CD14-positive monocyte (primary cell): ENCODE results near the gene MYCBP. TPM values are rescaled to one million over a fixed set of nuclear protein-coding genes. Genes with fewer than 3 reads are reported as not detected.

Experiments used
- DNase-seq, 3 donors: peaks; one replicate each; pipeline ENCODE4 v3.0.0-alpha.2; 2011 to 2022
- H2AFZ ChIP-seq: 2 replicates; pipeline ENCODE4 v1.6.0; 2012; ENCODE audit warnings: mild to moderate bottlenecking, low read depth, low read length, inconsistent platforms; ENCODE audit not compliant: insufficient read depth, poor library complexity, severe bottlenecking
- H3K27ac ChIP-seq, 2 donors: 1 replicate in 1 of 2; 2 replicates in 1 of 2; pipeline ENCODE4 v1.5.1; 2012 to 2013; ENCODE audit warnings: low read length in 2 of 2, control low read depth in 1 of 2, inconsistent platforms in 1 of 2, low read depth in 1 of 2, mild to moderate bottlenecking in 1 of 2
- H3K27me3 ChIP-seq, 2 donors: one replicate each; pipeline versions ENCODE4 v1.6.0 to v1.6.1; 2011 to 2013; ENCODE audit warnings: low read length in 2 of 2; ENCODE audit not compliant: control insufficient read depth in 2 of 2, insufficient read depth in 2 of 2
- H3K36me3 ChIP-seq, 2 donors: replicated peaks in 1 of 2; 1 replicate in 1 of 2; 2 replicates in 1 of 2; pipeline versions ENCODE4 v1.5.1 to v1.6.1; 2012 to 2013; ENCODE audit warnings: low read length in 2 of 2, control low read depth in 1 of 2, inconsistent platforms in 1 of 2, mild to moderate bottlenecking in 1 of 2; ENCODE audit not compliant: insufficient read depth in 2 of 2, control insufficient read depth in 1 of 2
- H3K4me1 ChIP-seq, 2 donors: 1 replicate in 1 of 2; 2 replicates in 1 of 2; pipeline versions ENCODE4 v1.5.1 to v1.6.1; 2012 to 2013; ENCODE audit warnings: low read length in 2 of 2, control low read depth in 1 of 2, inconsistent platforms in 1 of 2, mild to moderate bottlenecking in 1 of 2, moderate library complexity in 1 of 2; ENCODE audit not compliant: insufficient read depth in 2 of 2, control insufficient read depth in 1 of 2
- H3K4me2 ChIP-seq: replicated peaks from 2 replicates; pipeline ENCODE3; 2012; ENCODE audit warnings: low read length, moderate library complexity, mild to moderate bottlenecking; ENCODE audit not compliant: poor library complexity, severe bottlenecking; ENCODE audit errors: extremely low read depth
- H3K4me3 ChIP-seq, 3 experiments: fragments of 200-600 bp in 1 of 3; sonication (generic) in 1 of 3; replicated peaks in 1 of 3; 1 replicate in 2 of 3; 2 replicates in 1 of 3; pipeline ENCODE4 v1.5.1; 2011 to 2013; ENCODE audit warnings: low read length in 3 of 3, mild to moderate bottlenecking in 3 of 3, control low read depth in 2 of 3, low read depth in 2 of 3, inconsistent platforms in 1 of 3, moderate library complexity in 1 of 3
- H3K79me2 ChIP-seq: 2 replicates; pipeline ENCODE4 v1.6.0; 2012; ENCODE audit warnings: mild to moderate bottlenecking, control low read depth, inconsistent platforms, low read length, moderate library complexity; ENCODE audit not compliant: insufficient read depth
- H3K9ac ChIP-seq: 2 replicates; pipeline ENCODE4 v1.6.0; 2017; ENCODE audit warnings: low read length, mild to moderate bottlenecking; ENCODE audit not compliant: insufficient read depth, poor library complexity, severe bottlenecking
- H3K9me3 ChIP-seq, 2 donors: replicated peaks in 1 of 2; 1 replicate in 1 of 2; 2 replicates in 1 of 2; pipeline versions ENCODE4 v1.5.1 to v1.6.1; 2012 to 2013; ENCODE audit warnings: low read length in 2 of 2, control low read depth in 1 of 2; ENCODE audit not compliant: control insufficient read depth in 1 of 2, insufficient read depth in 1 of 2
- H4K20me1 ChIP-seq: 2 replicates; pipeline ENCODE4 v1.6.0; 2012; ENCODE audit warnings: mild to moderate bottlenecking, low read length, control low read depth, moderate library complexity; ENCODE audit not compliant: insufficient read depth
- H3K27ac Mint-ChIP-seq, 7 donors: one replicate each; pipeline ENCODE4 v1.8.0; 2020; ENCODE audit warnings: mild to moderate bottlenecking in 7 of 7, mixed read lengths in 7 of 7, moderate library complexity in 6 of 7, inconsistent platforms in 2 of 7
- H3K27me3 Mint-ChIP-seq, 3 donors: one replicate each; pipeline ENCODE4 v1.8.0; 2021 to 2022; ENCODE audit warnings: low read depth in 3 of 3, mild to moderate bottlenecking in 3 of 3, mixed read lengths in 3 of 3, moderate library complexity in 3 of 3, inconsistent platforms in 1 of 3
- H3K36me3 Mint-ChIP-seq, 2 donors: one replicate each; pipeline ENCODE4 v1.8.0; 2020; ENCODE audit warnings: mixed read lengths in 2 of 2, inconsistent platforms in 1 of 2, mild to moderate bottlenecking in 1 of 2
- H3K4me1 Mint-ChIP-seq: one replicate; pipeline ENCODE4 v1.8.0; 2020; ENCODE audit warnings: mild to moderate bottlenecking, mixed read lengths
- H3K4me3 Mint-ChIP-seq, 2 donors: one replicate each; pipeline ENCODE4 v1.8.0; 2020; ENCODE audit warnings: mild to moderate bottlenecking in 2 of 2, mixed read lengths in 2 of 2, moderate library complexity in 1 of 2
- H3K9me3 Mint-ChIP-seq, 7 donors: one replicate each; pipeline ENCODE4 v1.8.0; 2020 to 2022; ENCODE audit warnings: mixed read lengths in 7 of 7, mild to moderate bottlenecking in 6 of 7, moderate library complexity in 6 of 7, inconsistent platforms in 2 of 7
- WGBS: methylation state at CpG from one replicate; pipeline ENCODE4 v1.1.5; 2013; ENCODE audit warnings: missing lambda C conversion rate; ENCODE audit not compliant: insufficient coverage; 5-methylcytosine and 5-hydroxymethylcytosine counted together
- intact Hi-C, 2 donors: fragments of 100-400 bp; cut with micrococcal nuclease; formaldehyde crosslinking; loops; one replicate each; pipeline versions ENCODE4 v1.15.0 to v1.15.1; 2023
- polyA plus RNA-seq, 3 donors: library from polyadenylated mRNA; depleted of rRNA in 1 of 3; unstranded in 2 of 3; stranded (reverse) in 1 of 3; fragments of 300-500 nt in 2 of 3; fragments of >200 nt in 1 of 3; fragmentation: Illumina TruSeq in 2 of 3; gene quantifications; 1 replicate in 2 of 3; 2 replicates in 1 of 3; pipeline ENCODE4 v1.2.3, GENCODE V29; 2012 to 2021
- TF ChIP-seq, protein P1 (sequence below): fragments of 200-600 bp; IDR thresholded peaks from one replicate; pipeline ENCODE4 v1.8.0; 2022; ENCODE audit warnings: antibody characterized with exemption, mild to moderate bottlenecking

The MYCBP gene
- polyA plus RNA-seq, 3 donors, result 9.3 to 92.3 (median 77.2) TPM

GRCh38 chr1:38817267-38818174 is 55.6 kb downstream of the MYCBP start:
- no peak overlapping the region for H3K27ac ChIP-seq
- peaks cover 3 to 16% (median 13%) of the 10 kb centered on the region in 7 donors for H3K9me3 Mint-ChIP-seq
- H3K36me3 Mint-ChIP-seq, result peaks cover 0 to 10% of the 10 kb centered on the region in 2 donors
- intact Hi-C loops, result no loop called here
- H3K9me3 ChIP-seq, result peaks cover 14 to 23% of the 10 kb centered on the region in 2 donors
- H3K79me2 ChIP-seq, result no peaks in the 10 kb centered on the region
- peaks cover 15 to 18% of the 10 kb centered on the region in 2 donors for H3K4me1 ChIP-seq
- TF ChIP-seq, protein P1, sequence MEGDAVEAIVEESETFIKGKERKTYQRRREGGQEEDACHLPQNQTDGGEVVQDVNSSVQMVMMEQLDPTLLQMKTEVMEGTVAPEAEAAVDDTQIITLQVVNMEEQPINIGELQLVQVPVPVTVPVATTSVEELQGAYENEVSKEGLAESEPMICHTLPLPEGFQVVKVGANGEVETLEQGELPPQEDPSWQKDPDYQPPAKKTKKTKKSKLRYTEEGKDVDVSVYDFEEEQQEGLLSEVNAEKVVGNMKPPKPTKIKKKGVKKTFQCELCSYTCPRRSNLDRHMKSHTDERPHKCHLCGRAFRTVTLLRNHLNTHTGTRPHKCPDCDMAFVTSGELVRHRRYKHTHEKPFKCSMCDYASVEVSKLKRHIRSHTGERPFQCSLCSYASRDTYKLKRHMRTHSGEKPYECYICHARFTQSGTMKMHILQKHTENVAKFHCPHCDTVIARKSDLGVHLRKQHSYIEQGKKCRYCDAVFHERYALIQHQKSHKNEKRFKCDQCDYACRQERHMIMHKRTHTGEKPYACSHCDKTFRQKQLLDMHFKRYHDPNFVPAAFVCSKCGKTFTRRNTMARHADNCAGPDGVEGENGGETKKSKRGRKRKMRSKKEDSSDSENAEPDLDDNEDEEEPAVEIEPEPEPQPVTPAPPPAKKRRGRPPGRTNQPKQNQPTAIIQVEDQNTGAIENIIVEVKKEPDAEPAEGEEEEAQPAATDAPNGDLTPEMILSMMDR, result no peak
- no peaks in the 10 kb centered on the region for H4K20me1 ChIP-seq
- peak overlapping the region; percentile 77 for H2AFZ ChIP-seq
- H3K27ac Mint-ChIP-seq, result no peak overlapping the region
- H3K27me3 Mint-ChIP-seq, result peaks cover 47 to 57% (median 55%) of the 10 kb centered on the region in 3 donors
- peaks cover 24% of the 10 kb centered on the region for H3K4me1 Mint-ChIP-seq
- peak overlapping the region; percentile 45 to 76 for H3K4me3 Mint-ChIP-seq
- 35% methylated on average over 42 of the region's 45 CpGs for WGBS
- peak overlapping the region; percentile 79 for H3K4me2 ChIP-seq
- no peaks in the 10 kb centered on the region for H3K36me3 ChIP-seq
- peaks cover 37 to 57% of the 10 kb centered on the region in 2 donors for H3K27me3 ChIP-seq
- peak overlapping the region; percentile 24 for H3K9ac ChIP-seq
- DNase-seq, result no peak
- H3K4me3 ChIP-seq, result peak overlapping the region in 1 of 3 experiments; percentile 67

DNA sequence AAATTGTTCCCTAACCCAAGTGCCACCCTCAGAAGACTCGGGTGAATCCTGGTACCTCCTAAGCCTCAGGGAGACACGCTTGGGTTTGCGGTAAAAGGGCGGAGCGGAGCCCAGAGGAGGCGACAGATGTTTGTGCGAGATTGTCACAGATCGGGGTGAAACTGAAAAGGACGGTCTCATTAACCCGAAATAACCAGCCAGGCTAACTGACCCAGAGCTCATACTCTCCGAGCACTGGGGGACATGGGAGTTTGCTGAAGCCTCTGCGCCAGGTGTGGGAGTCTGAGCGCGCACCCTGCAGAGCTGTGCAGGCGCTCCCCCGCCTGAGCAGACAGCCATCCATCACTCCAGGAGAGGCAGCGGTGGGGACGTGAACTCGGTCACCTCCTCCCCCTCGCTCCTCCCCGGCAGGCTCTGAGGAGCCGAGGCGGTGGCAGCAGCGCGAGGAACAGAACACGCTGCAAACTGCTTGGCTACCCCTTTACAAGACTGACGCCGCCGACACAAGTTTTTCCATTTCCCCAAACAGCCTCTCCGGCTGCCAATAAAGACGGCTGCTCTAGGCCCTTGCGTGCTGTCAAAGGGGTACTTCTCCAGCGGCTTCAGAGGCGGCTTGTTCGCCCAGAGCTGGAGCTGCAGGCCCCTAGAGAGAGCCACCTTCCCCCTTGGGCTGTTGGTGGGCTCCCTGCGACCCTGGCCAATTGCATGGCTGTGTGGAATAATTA is 57.1 kb downstream of the MYCBP start:
- Histone ChIP-seq H2AFZ (no peak overlapping the region), H3K27me3 (peaks cover 37 to 57% of the 10 kb centered on the region in 2 donors), H3K4me2 (no peak overlapping the region), H3K4me1 (peaks cover 15 to 18% of the 10 kb centered on the region in 2 donors), H3K79me2 (no peaks in the 10 kb centered on the region), H3K36me3 (no peaks in the 10 kb centered on the region), H3K9me3 (peaks cover 14 to 23% of the 10 kb centered on the region in 2 donors), H3K4me3 (no peak overlapping the region), H3K27ac (no peak overlapping the region), H3K9ac (no peak overlapping the region), H4K20me1 (no peaks in the 10 kb centered on the region)
- TF ChIP-seq, protein P1, result no peak
- Mint-ChIP-seq H3K27me3 (peaks cover 53 to 62% (median 59%) of the 10 kb centered on the region in 3 donors), H3K4me3 (peak overlapping the region in 1 of 2 donors; percentile 63), H3K27ac (no peak overlapping the region), H3K4me1 (peaks cover 24% of the 10 kb centered on the region), H3K9me3 (peaks cover 3 to 16% (median 13%) of the 10 kb centered on the region in 7 donors), H3K36me3 (peaks cover 0 to 10% of the 10 kb centered on the region in 2 donors)
- no peak for DNase-seq
- WGBS, result 28% methylated on average over 30 of the region's 36 CpGs
- intact Hi-C loops, result no loop called here
